K562 (cell line): ENCODE data around the gene FRYL. TPM values are rescaled to one million over a fixed set of nuclear protein-coding genes. Genes with fewer than 3 reads are reported as not detected.

Experiments
- ATAC-seq: fragments of 200-7000 bp; cut with Tn5 transposase; 3 replicates; pipeline ENCODE4 v1.9.1; 2020; ENCODE audit warnings: moderate library complexity
- BruUV-seq: library from RNA; stranded (reverse); fragments of 400-500 nt; replicated peaks from 2 replicates; lab custom pipeline; 2021; lab: Mats Ljungman, UMichigan
- CTCF ChIA-PET: fragments of 300-600 bp; formaldehyde crosslinking; extraction: SDS; loops from one replicate; lab custom pipeline; 2021; ENCODE audit warnings: low intra/inter-chr PET ratio; lab: Yijun Ruan, JAX
- POLR2A ChIA-PET: fragments of 300-600, 350-650 bp; sonication (Branson Sonifier 250); formaldehyde crosslinking; extraction: SDS; loops from one replicate; lab custom pipeline; 2021; ENCODE audit warnings: antibody characterized with exemption, inconsistent platforms; lab: Yijun Ruan, JAX
- DNase-seq, 4 experiments: peaks; one replicate each; pipeline versions ENCODE4 v3.0.0 to v3.0.0-alpha.2; 2011 to 2018; ENCODE audit warnings: low spot score in 3 of 4, mixed read lengths in 3 of 4; ENCODE audit errors: extremely low read depth in 1 of 4
- FAIRE-seq: peaks from 2 replicates; lab custom pipeline; 2011; peaks lifted over from hg19 to GRCh38; lab: Jason Lieb, UNC
- H2AFZ ChIP-seq: 2 replicates; pipeline ENCODE4 v1.6.0; 2011; ENCODE audit warnings: low read depth, low read length, control low read depth, inconsistent platforms
- H3K27ac ChIP-seq: fragments of 200-600 bp; 3 replicates; pipeline ENCODE4 v1.8.0; 2011; ENCODE audit warnings: low read depth, mild to moderate bottlenecking, control low read depth, inconsistent platforms, low read length, moderate library complexity, mixed read lengths; ENCODE audit errors: extremely low read depth
- H3K27me3 ChIP-seq, 2 experiments: fragments of 300-600 bp in 1 of 2; 2 replicates in 1 of 2; 3 replicates in 1 of 2; pipeline versions ENCODE4 v1.6.0 to v1.8.0; 2011; ENCODE audit warnings: inconsistent platforms in 2 of 2, low read length in 2 of 2, mild to moderate bottlenecking in 1 of 2, mixed read lengths in 1 of 2, moderate library complexity in 1 of 2; ENCODE audit not compliant: control insufficient read depth in 2 of 2, insufficient read depth in 2 of 2
- H3K36me3 ChIP-seq: fragments of 300-600 bp; 3 replicates; pipeline ENCODE4 v1.8.0; 2011; ENCODE audit warnings: mild to moderate bottlenecking, low read length, inconsistent platforms; ENCODE audit not compliant: control insufficient read depth, insufficient read depth
- H3K4me1 ChIP-seq, 2 experiments: fragments of 200-600 bp in 1 of 2; replicated peaks in 1 of 2; 2 replicates in 1 of 2; 3 replicates in 1 of 2; pipeline versions ENCODE4 v1.5.1 to v1.8.0; 2011; ENCODE audit warnings: inconsistent platforms in 2 of 2, low read length in 2 of 2, mild to moderate bottlenecking in 1 of 2, mixed read lengths in 1 of 2, moderate library complexity in 1 of 2; ENCODE audit not compliant: control insufficient read depth in 2 of 2, insufficient read depth in 2 of 2
- H3K4me2 ChIP-seq: 2 replicates; pipeline ENCODE4 v1.6.1; 2011; ENCODE audit warnings: low read length, control low read depth, inconsistent platforms, mixed read lengths; ENCODE audit not compliant: insufficient read depth
- H3K4me3 ChIP-seq: fragments of 200-600 bp; sonication (generic), shearing (Covaris generic); 2 replicates; pipeline ENCODE4 v1.5.1; 2016; ENCODE audit warnings: control low read depth, inconsistent platforms
- H3K79me2 ChIP-seq: fragments of 200-600 bp; 3 replicates; pipeline ENCODE4 v1.8.0; 2011; ENCODE audit warnings: low read length, inconsistent platforms; ENCODE audit not compliant: control insufficient read depth, insufficient read depth
- H3K9ac ChIP-seq, 2 experiments: 2 replicates each; pipeline versions ENCODE4 v1.6.0 to v1.6.1; 2011; ENCODE audit warnings: low read depth in 2 of 2, low read length in 2 of 2, control low read depth in 1 of 2, inconsistent platforms in 1 of 2, mild to moderate bottlenecking in 1 of 2, mixed read lengths in 1 of 2; ENCODE audit not compliant: insufficient read depth in 1 of 2
- H3K9me1 ChIP-seq: one replicate; pipeline ENCODE4 v1.6.0; 2011; ENCODE audit warnings: inconsistent platforms, mild to moderate bottlenecking, low read length, moderate library complexity; ENCODE audit not compliant: control insufficient read depth, insufficient read depth
- H3K9me3 ChIP-seq: replicated peaks from 2 replicates; pipeline ENCODE4 v1.5.1; 2011; ENCODE audit warnings: low read depth, low read length, inconsistent platforms; ENCODE audit not compliant: control insufficient read depth, insufficient read depth
- H4K20me1 ChIP-seq: replicated peaks from 2 replicates; pipeline ENCODE4 v1.6.1; 2011; ENCODE audit warnings: low read length, inconsistent platforms, mixed read lengths; ENCODE audit not compliant: control insufficient read depth, insufficient read depth
- JUNB ChIP-seq: fragments of 450-650 bp; formaldehyde crosslinking; conservative IDR thresholded peaks from 2 replicates; pipeline ENCODE4 v1.4.0; 2020; ENCODE audit warnings: mild to moderate bottlenecking
- MEF2D ChIP-seq: conservative IDR thresholded peaks from 2 replicates; pipeline ENCODE4 v1.6.1; 2016; ENCODE audit warnings: low read depth, missing genetic modification characterization, missing compliant biosample characterization
- NFIC ChIP-seq: fragments of 450-650 bp; IDR thresholded peaks from 2 replicates; pipeline ENCODE4 v1.6.1; 2017; ENCODE audit warnings: mild to moderate bottlenecking, inconsistent platforms
- POU5F1 ChIP-seq: fragments of 150-350 bp; IDR thresholded peaks from 2 replicates; pipeline ENCODE4 v1.6.1; 2014; ENCODE audit warnings: borderline replicate concordance, low read length, low read depth, mild to moderate bottlenecking; ENCODE audit not compliant: partially characterized antibody
- RFX1 ChIP-seq: fragments of 450-650 bp; IDR thresholded peaks from 2 replicates; pipeline ENCODE4 v1.6.1; 2016; ENCODE audit warnings: mild to moderate bottlenecking, moderate library complexity
- TOE1 ChIP-seq, 2 experiments: fragments of 450-650 bp in 1 of 2; sonication (generic) in 1 of 2; formaldehyde crosslinking in 1 of 2; IDR thresholded peaks; 2 replicates each; pipeline versions ENCODE4 v1.7.1 to v1.8.0; 2016 to 2022; ENCODE audit warnings: borderline replicate concordance in 2 of 2, mild to moderate bottlenecking in 2 of 2, antibody characterized with exemption in 1 of 2, inconsistent platforms in 1 of 2, low read depth in 1 of 2, missing genetic modification reagents in 1 of 2, moderate library complexity in 1 of 2
- WGBS: fragments of 100-300 bp; shearing (Covaris generic); methylation state at CpG from one replicate; pipeline ENCODE4 v1.1.6; 2016; ENCODE audit warnings: low coverage, mixed read lengths; ENCODE audit not compliant: insufficient coverage; ENCODE audit errors: missing lambda C conversion rate; 5-methylcytosine and 5-hydroxymethylcytosine counted together
- in situ Hi-C: fragments of 300-500 bp; cut with MboI; formaldehyde crosslinking; loops from 4 replicates; pipeline ENCODE4 v1.15.0; 2018; ENCODE audit warnings: inconsistent platforms, mixed read lengths
- intact Hi-C: fragments of 100-400 bp; cut with micrococcal nuclease; formaldehyde crosslinking; loops from 2 replicates; pipeline ENCODE4 v1.14.2; 2022
- polyA plus RNA-seq, 8 experiments: library from polyadenylated mRNA; depleted of rRNA in 4 of 8; stranded (reverse) in 5 of 8; unstranded in 3 of 8; fragments of >200 nt; fragmentation: Nextera tagmentation in 2 of 8; fragmentation: Illumina TruSeq in 1 of 8; extraction: Ambion mirVana in 2 of 8; extraction: Trizol in 1 of 8; gene quantifications; 2 replicates each; pipeline versions ENCODE4 v1.2.1 to v1.2.3, GENCODE V29; 2011 to 2014; ENCODE audit warnings: inconsistent platforms in 1 of 8, missing spikeins in 1 of 8
- total RNA-seq, 7 experiments: library from RNA; depleted of rRNA in 6 of 7; stranded (reverse); fragments of >200 nt in 6 of 7; fragmentation: Illumina TruSeq in 2 of 7; extraction: Trizol in 2 of 7; gene quantifications; 2 replicates each; pipeline versions ENCODE4 v1.2.1 to v1.2.3, GENCODE V29; 2011 to 2021; ENCODE audit warnings: low replicate concordance in 1 of 7

Gene FRYL
- total and polyA plus RNA-seq, 9 of the 15 experiments (the other 6 are each of a cell fraction or from before 2014, with no cell fraction given): 7.2 to 34.9 (median 15.9) TPM

DNA sequence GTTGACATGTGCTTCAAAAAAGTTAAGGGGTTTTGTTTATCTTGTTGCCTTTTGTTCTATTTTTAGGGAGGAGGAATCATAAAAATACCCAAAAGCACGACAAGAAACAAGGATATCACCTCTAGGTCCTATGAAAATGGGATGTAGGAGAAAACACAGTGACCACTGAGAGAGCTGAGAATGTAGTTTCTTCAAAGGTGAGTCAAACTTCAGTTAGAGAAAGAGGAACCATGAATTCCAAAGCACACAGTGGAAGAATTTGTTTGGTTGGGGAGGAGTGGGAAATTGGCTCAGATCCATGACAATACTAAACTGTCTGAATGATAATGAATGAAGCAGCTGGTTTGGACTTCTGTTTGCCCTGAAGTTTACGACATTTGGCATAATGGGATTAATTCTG, 19.1 kb upstream of the FRYL start:
- no peaks in the 10 kb centered on the region for H3K27me3 ChIP-seq
- H3K4me2 ChIP-seq: no peak overlapping the region
- no peak overlapping the region for H3K4me3 ChIP-seq
- H3K9me3 ChIP-seq: no peaks in the 10 kb centered on the region
- TF ChIP-seq TOE1 (IDR thresholded peaks at IDR 0.05; ENCODE audit: borderline replicate concordance): no peak
- no peak for TF ChIP-seq TOE1 (CRISPR knock-in tag; IDR thresholded peaks at IDR 0.05; ENCODE audit: borderline replicate concordance, low read depth)
- TF ChIP-seq NFIC: peak; percentile 63
- TF ChIP-seq MEF2D (tag): peak; percentile 54; the same call in 1 of the 2 replicates
- no peak for TF ChIP-seq JUNB (CRISPR knock-in tag)
- TF ChIP-seq RFX1: no peak
- TF ChIP-seq POU5F1: no peak
- peak overlapping the region; percentile 48 for H2AFZ ChIP-seq
- ChIA-PET POLR2A (interaction anchor here (0.9 kb wide), 1 partner anchor 19 kb away, joined by 4 read pairs; the partner anchor contains the start of gene FRYL), CTCF (no interaction called here)
- no peaks in the 10 kb centered on the region for H3K79me2 ChIP-seq
- no peaks in the 10 kb centered on the region for H3K4me1 ChIP-seq
- H3K9me1 ChIP-seq: no peaks in the 10 kb centered on the region
- WGBS: 0% methylated on average over 2 of the region's 2 CpGs
- no peak for ATAC-seq
- FAIRE-seq: no peak
- BruUV-seq: no TSS peak
- H4K20me1 ChIP-seq: no peaks in the 10 kb centered on the region
- in situ Hi-C loops: no loop called here
- intact Hi-C loops: no loop called here
- no peak overlapping the region for H3K9ac ChIP-seq
- H3K27ac ChIP-seq: no peak overlapping the region
- no peaks in the 10 kb centered on the region for H3K36me3 ChIP-seq
- no peak for DNase-seq
